ENCODE measurements around the gene ATG7. TPM values are rescaled to one million over a fixed set of nuclear protein-coding genes. Genes with fewer than 3 reads are reported as not detected.

The ATG7 gene
- total and polyA plus RNA-seq, 4 donors: 7.4 to 53.8 (median 15.6) TPM

DNA sequence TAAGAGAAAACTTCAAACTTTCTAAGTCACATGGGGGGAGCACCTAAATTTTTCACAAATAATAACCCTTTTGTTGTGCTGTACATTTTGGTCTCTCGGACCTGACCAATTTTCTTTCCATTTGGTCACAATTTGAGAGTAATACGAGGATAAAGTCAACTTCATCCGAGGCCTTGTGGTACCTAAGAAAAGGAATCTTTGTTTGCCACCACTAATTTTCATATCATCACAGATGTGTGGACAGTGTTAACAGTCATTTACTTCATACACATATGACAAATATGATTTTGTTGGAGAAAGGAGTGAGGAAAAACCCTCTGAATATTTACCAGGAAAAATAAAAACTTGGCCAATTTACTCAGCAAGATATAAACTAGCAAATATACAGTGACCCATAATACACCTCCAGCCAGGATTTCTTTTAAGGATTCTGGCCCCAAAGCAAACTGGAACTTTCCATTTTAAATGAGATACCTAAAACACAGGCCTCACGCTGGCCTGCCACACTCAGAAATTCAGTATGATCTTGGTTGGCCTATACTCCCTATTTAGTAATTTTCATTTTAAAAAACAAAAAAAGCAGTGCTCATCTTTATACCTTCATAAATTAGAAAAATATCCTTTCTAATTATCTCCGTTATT, 330.8 kb downstream of the ATG7 start:
- 92% methylated on average over 5 of the region's 5 CpGs for WGBS
- H3K27ac ChIP-seq (ENCODE audit: low read depth in 1 of 2, low read length in 2 of 2): peak overlapping the region in 1 of 2 donors; percentile 2
- H3K36me3 ChIP-seq (ENCODE audit: control insufficient read depth in 4 of 4, insufficient read depth in 3 of 4, low read depth in 1 of 4, low read length in 3 of 4): peaks cover 4 to 12% (median 7%) of the 10 kb centered on the region in 4 donors
- no peak overlapping the region for H3K4me3 ChIP-seq (ENCODE audit: low read depth in 1 of 3, low read length in 3 of 3)
- no peaks in the 10 kb centered on the region for H3K9me3 ChIP-seq (ENCODE audit: control insufficient read depth in 4 of 4, low read length in 3 of 4)
- no peak overlapping the region for H3K9ac ChIP-seq (ENCODE audit: low read depth in 1 of 2, low read length in 2 of 2)
- no peak for DNase-seq (ENCODE audit: low spot score)
- no peaks in the 10 kb centered on the region for H3K27me3 ChIP-seq (ENCODE audit: control insufficient read depth in 4 of 4, insufficient read depth in 4 of 4, low read length in 3 of 4)
- H3K4me1 ChIP-seq (ENCODE audit: control insufficient read depth in 4 of 4, insufficient read depth in 4 of 4, low read length in 3 of 4): no peaks in the 10 kb centered on the region
- TF ChIP-seq, protein P1, sequence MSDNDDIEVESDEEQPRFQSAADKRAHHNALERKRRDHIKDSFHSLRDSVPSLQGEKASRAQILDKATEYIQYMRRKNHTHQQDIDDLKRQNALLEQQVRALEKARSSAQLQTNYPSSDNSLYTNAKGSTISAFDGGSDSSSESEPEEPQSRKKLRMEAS (IDR thresholded peaks at IDR 0.05): no peak
- TF ChIP-seq YY1 (IDR thresholded peaks at IDR 0.05): no peak
- TF ChIP-seq, protein P2, sequence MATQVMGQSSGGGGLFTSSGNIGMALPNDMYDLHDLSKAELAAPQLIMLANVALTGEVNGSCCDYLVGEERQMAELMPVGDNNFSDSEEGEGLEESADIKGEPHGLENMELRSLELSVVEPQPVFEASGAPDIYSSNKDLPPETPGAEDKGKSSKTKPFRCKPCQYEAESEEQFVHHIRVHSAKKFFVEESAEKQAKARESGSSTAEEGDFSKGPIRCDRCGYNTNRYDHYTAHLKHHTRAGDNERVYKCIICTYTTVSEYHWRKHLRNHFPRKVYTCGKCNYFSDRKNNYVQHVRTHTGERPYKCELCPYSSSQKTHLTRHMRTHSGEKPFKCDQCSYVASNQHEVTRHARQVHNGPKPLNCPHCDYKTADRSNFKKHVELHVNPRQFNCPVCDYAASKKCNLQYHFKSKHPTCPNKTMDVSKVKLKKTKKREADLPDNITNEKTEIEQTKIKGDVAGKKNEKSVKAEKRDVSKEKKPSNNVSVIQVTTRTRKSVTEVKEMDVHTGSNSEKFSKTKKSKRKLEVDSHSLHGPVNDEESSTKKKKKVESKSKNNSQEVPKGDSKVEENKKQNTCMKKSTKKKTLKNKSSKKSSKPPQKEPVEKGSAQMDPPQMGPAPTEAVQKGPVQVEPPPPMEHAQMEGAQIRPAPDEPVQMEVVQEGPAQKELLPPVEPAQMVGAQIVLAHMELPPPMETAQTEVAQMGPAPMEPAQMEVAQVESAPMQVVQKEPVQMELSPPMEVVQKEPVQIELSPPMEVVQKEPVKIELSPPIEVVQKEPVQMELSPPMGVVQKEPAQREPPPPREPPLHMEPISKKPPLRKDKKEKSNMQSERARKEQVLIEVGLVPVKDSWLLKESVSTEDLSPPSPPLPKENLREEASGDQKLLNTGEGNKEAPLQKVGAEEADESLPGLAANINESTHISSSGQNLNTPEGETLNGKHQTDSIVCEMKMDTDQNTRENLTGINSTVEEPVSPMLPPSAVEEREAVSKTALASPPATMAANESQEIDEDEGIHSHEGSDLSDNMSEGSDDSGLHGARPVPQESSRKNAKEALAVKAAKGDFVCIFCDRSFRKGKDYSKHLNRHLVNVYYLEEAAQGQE (IDR thresholded peaks at IDR 0.05): no peak
- TF ChIP-seq SP1 (IDR thresholded peaks at IDR 0.05): no peak
- no peak for TF ChIP-seq GABPA (IDR thresholded peaks at IDR 0.05 in 1 of 2, conservative IDR thresholded peaks at IDR 0.05 in 1 of 2)
- no peak for TF ChIP-seq TAF1 (conservative IDR thresholded peaks at IDR 0.05)
- no peak for TF ChIP-seq EGR1 (IDR thresholded peaks at IDR 0.05; ENCODE audit: low read depth in 2 of 2)

- no peak overlapping the region for H3K4me3 ChIP-seq (ENCODE audit: low read depth in 1 of 3, low read length in 3 of 3)
- 83% methylated on average over 9 of the region's 9 CpGs for WGBS
- no peaks in the 10 kb centered on the region for H3K9me3 ChIP-seq (ENCODE audit: control insufficient read depth in 4 of 4, low read length in 3 of 4)
- DNase-seq (ENCODE audit: low spot score): no peak
- TF ChIP-seq RXRA (IDR thresholded peaks at IDR 0.05) (no peak), FOXA2 (IDR thresholded peaks at IDR 0.05) (no peak), RAD21 (IDR thresholded peaks at IDR 0.05) (no peak), YY1 (IDR thresholded peaks at IDR 0.05) (no peak), NR2F2 (IDR thresholded peaks at IDR 0.05) (no peak), ATF3 (IDR thresholded peaks at IDR 0.05) (no peak), HNF4G (IDR thresholded peaks at IDR 0.05) (no peak), FOXA1 (IDR thresholded peaks at IDR 0.05) (no peak), SP1 (IDR thresholded peaks at IDR 0.05) (no peak), ZBTB33 (IDR thresholded peaks at IDR 0.05) (no peak), GABPA (IDR thresholded peaks at IDR 0.05 in 1 of 2, conservative IDR thresholded peaks at IDR 0.05 in 1 of 2) (no peak), TAF1 (conservative IDR thresholded peaks at IDR 0.05) (no peak)
- TF ChIP-seq, protein P3, sequence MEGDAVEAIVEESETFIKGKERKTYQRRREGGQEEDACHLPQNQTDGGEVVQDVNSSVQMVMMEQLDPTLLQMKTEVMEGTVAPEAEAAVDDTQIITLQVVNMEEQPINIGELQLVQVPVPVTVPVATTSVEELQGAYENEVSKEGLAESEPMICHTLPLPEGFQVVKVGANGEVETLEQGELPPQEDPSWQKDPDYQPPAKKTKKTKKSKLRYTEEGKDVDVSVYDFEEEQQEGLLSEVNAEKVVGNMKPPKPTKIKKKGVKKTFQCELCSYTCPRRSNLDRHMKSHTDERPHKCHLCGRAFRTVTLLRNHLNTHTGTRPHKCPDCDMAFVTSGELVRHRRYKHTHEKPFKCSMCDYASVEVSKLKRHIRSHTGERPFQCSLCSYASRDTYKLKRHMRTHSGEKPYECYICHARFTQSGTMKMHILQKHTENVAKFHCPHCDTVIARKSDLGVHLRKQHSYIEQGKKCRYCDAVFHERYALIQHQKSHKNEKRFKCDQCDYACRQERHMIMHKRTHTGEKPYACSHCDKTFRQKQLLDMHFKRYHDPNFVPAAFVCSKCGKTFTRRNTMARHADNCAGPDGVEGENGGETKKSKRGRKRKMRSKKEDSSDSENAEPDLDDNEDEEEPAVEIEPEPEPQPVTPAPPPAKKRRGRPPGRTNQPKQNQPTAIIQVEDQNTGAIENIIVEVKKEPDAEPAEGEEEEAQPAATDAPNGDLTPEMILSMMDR (IDR thresholded peaks at IDR 0.05; ENCODE audit: low read depth, low read length, missing input control): no peak
- TF ChIP-seq, protein P1 (IDR thresholded peaks at IDR 0.05): no peak
- TF ChIP-seq, protein P2 (IDR thresholded peaks at IDR 0.05): no peak
- H3K9ac ChIP-seq (ENCODE audit: low read depth in 1 of 2, low read length in 2 of 2): no peak overlapping the region
- no peak overlapping the region for H3K27ac ChIP-seq (ENCODE audit: low read depth in 1 of 2, low read length in 2 of 2)
- H3K36me3 ChIP-seq (ENCODE audit: control insufficient read depth in 4 of 4, insufficient read depth in 3 of 4, low read depth in 1 of 4, low read length in 3 of 4): peaks cover 4 to 12% (median 7%) of the 10 kb centered on the region in 4 donors
- no peaks in the 10 kb centered on the region for H3K4me1 ChIP-seq (ENCODE audit: control insufficient read depth in 4 of 4, insufficient read depth in 4 of 4, low read length in 3 of 4)
- H3K27me3 ChIP-seq (ENCODE audit: control insufficient read depth in 4 of 4, insufficient read depth in 4 of 4, low read length in 3 of 4): no peaks in the 10 kb centered on the region
Measured at GRCh38 chr3:11603628-11604027, 331.4 kb downstream of the ATG7 start.
